Left lung (tissue), 10 donors: ENCODE results near the gene ENOPH1. TPM values are rescaled to one million over a fixed set of nuclear protein-coding genes. Genes with fewer than 3 reads are reported as not detected.

Experiments used
- ATAC-seq: fragments of 200-7000 bp; cut with Tn5 transposase; one replicate; pipeline ENCODE4 v1.9.1; 2020; ENCODE audit warnings: moderate library complexity
- DNase-seq, 4 donors: peaks; one replicate each; pipeline ENCODE4 v3.0.0-alpha.2; 2013 to 2020
- H3K27ac ChIP-seq, 2 donors: fragments of 200-600 bp; sonication (generic) in 1 of 2; one replicate each; pipeline versions ENCODE4 v1.5.0 to v1.8.0; 2020 to 2021
- H3K27me3 ChIP-seq, 2 donors: fragments of 200-600 bp; sonication (generic) in 1 of 2; one replicate each; pipeline versions ENCODE4 v1.5.0 to v1.8.0; 2020 to 2021
- H3K36me3 ChIP-seq, 2 donors: fragments of 200-600 bp; sonication (generic) in 1 of 2; one replicate each; pipeline versions ENCODE4 v1.5.0 to v1.8.0; 2020 to 2021
- H3K4me1 ChIP-seq, 2 donors: fragments of 200-600 bp; one replicate each; pipeline ENCODE4 v1.8.0; 2021
- H3K4me3 ChIP-seq, 2 donors: fragments of 200-600 bp; sonication (generic) in 1 of 2; one replicate each; pipeline versions ENCODE4 v1.5.0 to v1.8.0; 2020 to 2021; ENCODE audit warnings: mild to moderate bottlenecking in 1 of 2
- H3K9me3 ChIP-seq, 2 donors: fragments of 200-600 bp; sonication (generic) in 1 of 2; one replicate each; pipeline versions ENCODE4 v1.5.0 to v1.8.0; 2020 to 2021
- CTCF ChIP-seq, 2 donors: fragments of 200-600 bp; sonication (generic) in 1 of 2; IDR thresholded peaks; one replicate each; pipeline versions ENCODE4 v1.5.0 to v1.8.0; 2021; ENCODE audit warnings: antibody characterized with exemption in 2 of 2
- intact Hi-C, 2 donors: fragments of 100-400 bp; cut with DNase I; formaldehyde crosslinking; loops; one replicate each; pipeline versions ENCODE4 v1.11.2 to v1.14.2; 2022
- polyA plus RNA-seq, 6 donors: library from polyadenylated mRNA; unstranded; fragments of 120-200 nt; gene quantifications; one replicate each; pipeline ENCODE4 v1.2.1, GENCODE V29; 2013; ENCODE audit not compliant: insufficient read length in 6 of 6
- total RNA-seq, 2 donors: library from RNA; stranded (reverse); fragmentation: NEBNext Ultra II Directional; extraction: Animal tissue kit (Norgen Biotek cat#: 25700); gene quantifications; one replicate each; pipeline ENCODE4 v1.2.1, GENCODE V29; 2021
- donor health status: DM: no; HTN: yes; CAD: no.
- donor health status: DM: no; HTN: no; CAD: no.

The ENOPH1 gene
- total and polyA plus RNA-seq, 8 donors, result 26.1 to 57.0 (median 51.9) TPM

GRCh38 chr4:82482387-82482786, 52.0 kb downstream of the ENOPH1 start:
- DNase-seq (no peak), ATAC-seq (no peak)
- TF ChIP-seq CTCF (IDR thresholded peaks at IDR 0.05), result no peak
- no peaks in the 10 kb centered on the region for H3K9me3 ChIP-seq
- no peaks in the 10 kb centered on the region for H3K36me3 ChIP-seq
- H3K4me1 ChIP-seq, result no peaks in the 10 kb centered on the region
- intact Hi-C loops, result no loop called here
- no peak overlapping the region for H3K27ac ChIP-seq
- H3K4me3 ChIP-seq, result no peak overlapping the region
- no peaks in the 10 kb centered on the region for H3K27me3 ChIP-seq

- intact Hi-C loops, result no loop called here
- no peak for ATAC-seq
Observed at GRCh38 chr4:82484996-82485783, 54.8 kb downstream of the ENOPH1 start.

GRCh38 chr4:82489076-82489475, 58.7 kb downstream of the ENOPH1 start:
- no peak for TF ChIP-seq CTCF (IDR thresholded peaks at IDR 0.05)
- Histone ChIP-seq H3K4me1 (no peaks in the 10 kb centered on the region), H3K27me3 (no peaks in the 10 kb centered on the region), H3K4me3 (no peak overlapping the region), H3K27ac (no peak overlapping the region), H3K36me3 (no peaks in the 10 kb centered on the region), H3K9me3 (no peaks in the 10 kb centered on the region)
- DNase-seq (no peak), ATAC-seq (no peak)
- intact Hi-C loops, result no loop called here

More at GRCh38 chr4:82484996-82485783, 54.8 kb downstream of the ENOPH1 start:
- no peak for TF ChIP-seq CTCF (IDR thresholded peaks at IDR 0.05)
- H3K27ac ChIP-seq, result no peak overlapping the region
- H3K36me3 ChIP-seq, result no peaks in the 10 kb centered on the region
- H3K9me3 ChIP-seq, result no peaks in the 10 kb centered on the region
- no peaks in the 10 kb centered on the region for H3K27me3 ChIP-seq
- DNase-seq, result no peak
- H3K4me3 ChIP-seq, result no peak overlapping the region
- no peaks in the 10 kb centered on the region for H3K4me1 ChIP-seq

GRCh38 chr4:82489987-82490386, 59.6 kb downstream of the ENOPH1 start:
- Histone ChIP-seq H3K27ac (no peak overlapping the region), H3K4me1 (no peaks in the 10 kb centered on the region), H3K9me3 (no peaks in the 10 kb centered on the region), H3K36me3 (no peaks in the 10 kb centered on the region), H3K4me3 (no peak overlapping the region), H3K27me3 (no peaks in the 10 kb centered on the region)
- no peak for ATAC-seq
- no peak for TF ChIP-seq CTCF (IDR thresholded peaks at IDR 0.05)
- no peak for DNase-seq
- intact Hi-C loops, result no loop called here

GRCh38 chr4:82491251-82491960, 61.0 kb downstream of the ENOPH1 start:
- H3K36me3 ChIP-seq, result no peaks in the 10 kb centered on the region
- H3K27ac ChIP-seq, result no peak overlapping the region
- no peak overlapping the region for H3K4me3 ChIP-seq
- TF ChIP-seq CTCF (IDR thresholded peaks at IDR 0.05), result no peak
- intact Hi-C loops, result no loop called here
- no peaks in the 10 kb centered on the region for H3K4me1 ChIP-seq
- no peaks in the 10 kb centered on the region for H3K9me3 ChIP-seq
- H3K27me3 ChIP-seq, result no peaks in the 10 kb centered on the region
- ATAC-seq, result no peak
- no peak for DNase-seq
